ENCODE data around the gene PPP1R26. TPM values are rescaled to one million over a fixed set of nuclear protein-coding genes. Genes with fewer than 3 reads are reported as not detected.

The PPP1R26 gene
- total and polyA plus RNA-seq, 9 of the 15 experiments (the other 6 are each of a cell fraction or from before 2014, with no cell fraction given), result 0.77 to 26.8 (median 9.3) TPM

DNA sequence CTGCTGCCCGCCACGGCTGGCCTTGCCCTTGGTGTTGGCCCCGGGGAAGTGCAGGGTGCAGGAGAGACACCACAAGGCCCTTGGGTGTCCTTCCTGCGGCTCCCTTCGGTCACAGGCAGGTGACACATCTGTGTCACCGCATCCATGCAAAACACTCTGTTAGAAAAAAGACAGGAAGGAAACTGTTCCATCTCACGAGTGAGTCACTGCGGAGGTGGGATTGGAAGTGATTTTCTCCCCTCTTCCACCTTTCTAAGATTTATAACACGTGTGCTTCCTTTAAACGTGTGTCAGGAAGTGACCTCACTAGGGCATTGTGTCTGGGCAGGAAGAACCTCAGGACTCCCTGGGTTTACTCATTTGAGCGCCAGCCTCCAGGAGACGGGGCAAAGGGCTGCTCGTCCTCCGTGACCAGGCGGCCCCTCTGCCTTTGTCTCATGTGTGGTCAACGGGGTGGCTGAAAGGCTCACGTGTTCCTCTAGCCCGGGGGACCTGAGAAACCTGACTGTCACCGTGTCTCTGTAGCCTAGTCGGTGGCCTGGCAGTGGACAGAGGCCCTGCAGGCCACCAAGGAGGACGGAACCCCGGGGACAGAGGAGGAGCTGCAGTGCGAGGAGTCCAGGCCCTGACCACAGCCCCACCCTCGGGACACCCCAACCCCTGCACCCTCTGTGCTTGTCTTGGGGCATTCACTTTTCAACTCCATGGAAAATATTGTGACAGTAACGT, 36.7 kb downstream of the PPP1R26 start:
- H3K9ac ChIP-seq (ENCODE audit: insufficient read depth in 1 of 2, low read depth in 2 of 2, low read length in 2 of 2), result no peak overlapping the region
- peaks cover 17 to 22% of the 10 kb centered on the region in 2 experiments for H3K4me1 ChIP-seq (replicated peaks in 1 of 2; ENCODE audit: control insufficient read depth in 2 of 2, insufficient read depth in 2 of 2, low read length in 2 of 2)
- TF ChIP-seq NFE2L1 (tag; IDR thresholded peaks at IDR 0.05; ENCODE audit: borderline replicate concordance, low read depth) (no peak), RBBP5 (IDR thresholded peaks at IDR 0.05; ENCODE audit: borderline replicate concordance, insufficient read depth, low read length, poor library complexity, severe bottlenecking) (no peak), ZNF354B (CRISPR knock-in tag; IDR thresholded peaks at IDR 0.05) (no peak), ZNF507 (tag; conservative IDR thresholded peaks at IDR 0.05) (no peak), EZH2 (IDR thresholded peaks at IDR 0.05; ENCODE audit: borderline replicate concordance, low read depth, low read length) (no peak), POU5F1 (IDR thresholded peaks at IDR 0.05; ENCODE audit: borderline replicate concordance, low read depth, low read length, partially characterized antibody) (no peak), ZBED1 (IDR thresholded peaks at IDR 0.05) (no peak), PCBP1 (IDR thresholded peaks at IDR 0.05; ENCODE audit: low read depth, low read length, poor library complexity, severe bottlenecking) (no peak), TCF7L2 (IDR thresholded peaks at IDR 0.05; ENCODE audit: low read depth, low read length) (no peak), PCBP2 (IDR thresholded peaks at IDR 0.05; ENCODE audit: low read depth, low read length, poor library complexity, severe bottlenecking) (no peak)
- TF ChIP-seq, protein P1, sequence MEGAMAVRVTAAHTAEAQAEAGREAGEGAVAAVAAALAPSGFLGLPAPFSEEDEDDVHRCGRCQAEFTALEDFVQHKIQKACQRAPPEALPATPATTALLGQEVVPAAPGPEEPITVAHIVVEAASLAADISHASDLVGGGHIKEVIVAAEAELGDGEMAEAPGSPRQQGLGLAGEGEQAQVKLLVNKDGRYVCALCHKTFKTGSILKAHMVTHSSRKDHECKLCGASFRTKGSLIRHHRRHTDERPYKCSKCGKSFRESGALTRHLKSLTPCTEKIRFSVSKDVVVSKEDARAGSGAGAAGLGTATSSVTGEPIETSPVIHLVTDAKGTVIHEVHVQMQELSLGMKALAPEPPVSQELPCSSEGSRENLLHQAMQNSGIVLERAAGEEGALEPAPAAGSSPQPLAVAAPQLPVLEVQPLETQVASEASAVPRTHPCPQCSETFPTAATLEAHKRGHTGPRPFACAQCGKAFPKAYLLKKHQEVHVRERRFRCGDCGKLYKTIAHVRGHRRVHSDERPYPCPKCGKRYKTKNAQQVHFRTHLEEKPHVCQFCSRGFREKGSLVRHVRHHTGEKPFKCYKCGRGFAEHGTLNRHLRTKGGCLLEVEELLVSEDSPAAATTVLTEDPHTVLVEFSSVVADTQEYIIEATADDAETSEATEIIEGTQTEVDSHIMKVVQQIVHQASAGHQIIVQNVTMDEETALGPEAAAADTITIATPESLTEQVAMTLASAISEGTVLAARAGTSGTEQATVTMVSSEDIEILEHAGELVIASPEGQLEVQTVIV (CRISPR knock-in tag; IDR thresholded peaks at IDR 0.05; ENCODE audit: borderline replicate concordance), result no peak
- TF ChIP-seq, protein P2, sequence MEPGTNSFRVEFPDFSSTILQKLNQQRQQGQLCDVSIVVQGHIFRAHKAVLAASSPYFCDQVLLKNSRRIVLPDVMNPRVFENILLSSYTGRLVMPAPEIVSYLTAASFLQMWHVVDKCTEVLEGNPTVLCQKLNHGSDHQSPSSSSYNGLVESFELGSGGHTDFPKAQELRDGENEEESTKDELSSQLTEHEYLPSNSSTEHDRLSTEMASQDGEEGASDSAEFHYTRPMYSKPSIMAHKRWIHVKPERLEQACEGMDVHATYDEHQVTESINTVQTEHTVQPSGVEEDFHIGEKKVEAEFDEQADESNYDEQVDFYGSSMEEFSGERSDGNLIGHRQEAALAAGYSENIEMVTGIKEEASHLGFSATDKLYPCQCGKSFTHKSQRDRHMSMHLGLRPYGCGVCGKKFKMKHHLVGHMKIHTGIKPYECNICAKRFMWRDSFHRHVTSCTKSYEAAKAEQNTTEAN (CRISPR knock-in tag; IDR thresholded peaks at IDR 0.05), result no peak
- in situ Hi-C loops (cut with MboI), result no loop called here
- no peak overlapping the region for H3K4me2 ChIP-seq (ENCODE audit: insufficient read depth, low read length)
- intact Hi-C loops (cut with micrococcal nuclease), result no loop called here
- H3K9me3 ChIP-seq (replicated peaks; ENCODE audit: control insufficient read depth, insufficient read depth, low read depth, low read length), result no peaks in the 10 kb centered on the region
- ChIA-PET CTCF (ENCODE audit: low intra/inter-chr PET ratio) (no interaction called here), POLR2A (no interaction called here)
- DNase-seq (ENCODE audit: extremely low read depth in 1 of 4, low spot score in 3 of 4), result no peak
- no peaks in the 10 kb centered on the region for H3K9me1 ChIP-seq (ENCODE audit: control insufficient read depth, insufficient read depth, low read length)
- no TSS peak for BruUV-seq (replicated peaks)
- no peak for ATAC-seq
- H3K36me3 ChIP-seq (ENCODE audit: control insufficient read depth, insufficient read depth, low read length), result no peaks in the 10 kb centered on the region
- H3K27ac ChIP-seq (ENCODE audit: extremely low read depth, low read depth, low read length), result no peak overlapping the region
- H3K4me3 ChIP-seq, result no peak overlapping the region
- 40% methylated on average over 17 of the region's 25 CpGs for WGBS (ENCODE audit: insufficient coverage, low coverage, missing lambda C conversion rate)
- H3K79me2 ChIP-seq (ENCODE audit: control insufficient read depth, insufficient read depth, low read length), result no peaks in the 10 kb centered on the region
- H2AFZ ChIP-seq (ENCODE audit: low read depth, low read length), result no peak overlapping the region
- no peaks in the 10 kb centered on the region for H4K20me1 ChIP-seq (replicated peaks; ENCODE audit: control insufficient read depth, insufficient read depth, low read length)
- no peak for FAIRE-seq
- H3K27me3 ChIP-seq (ENCODE audit: control insufficient read depth in 2 of 2, insufficient read depth in 2 of 2, low read length in 2 of 2), result 0 out of 5 replicates have a peak, but pooled peaks cover 0 to 2% of the 10 kb centered on the region in 2 experiments

Measured in K562 (cell line).